ENCODE measurements around the gene DLGAP3. TPM values are rescaled to one million over a fixed set of nuclear protein-coding genes. Genes with fewer than 3 reads are reported as not detected.

The DLGAP3 gene
- total and polyA plus RNA-seq, 4 donors = 0.05 to 0.19 (median 0.08) TPM

DNA sequence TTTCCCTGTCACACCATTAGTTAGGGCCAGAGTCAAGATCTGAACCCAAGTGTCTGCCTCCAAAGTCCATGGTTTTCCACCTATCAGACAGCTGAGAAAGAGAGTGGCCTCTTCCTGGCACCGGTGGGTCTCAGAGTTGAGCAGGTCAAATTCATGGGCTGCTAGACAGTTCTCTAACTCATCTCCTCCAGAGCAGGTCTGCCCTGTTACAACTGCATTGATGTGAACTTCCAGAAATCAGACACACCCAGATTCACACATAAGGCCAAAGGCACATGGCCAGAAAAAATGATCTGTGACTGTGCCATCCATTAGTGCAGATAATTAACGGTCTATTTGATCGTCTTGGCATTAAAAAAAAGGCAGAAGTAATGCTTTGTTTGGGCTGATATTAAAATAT lies 87.4 kb downstream of the DLGAP3 start:
- no peak overlapping the region for H3K27ac ChIP-seq (ENCODE audit: low read depth in 1 of 2, low read length in 2 of 2)
- H3K27me3 ChIP-seq (ENCODE audit: control insufficient read depth in 4 of 4, insufficient read depth in 4 of 4, low read length in 3 of 4) = no peaks in the 10 kb centered on the region
- H3K36me3 ChIP-seq (ENCODE audit: control insufficient read depth in 4 of 4, insufficient read depth in 3 of 4, low read depth in 1 of 4, low read length in 3 of 4) = no peaks in the 10 kb centered on the region
- TF ChIP-seq YY1 (IDR thresholded peaks at IDR 0.05) (no peak), NR2F2 (IDR thresholded peaks at IDR 0.05) (no peak), HNF4A (conservative IDR thresholded peaks at IDR 0.05) (no peak), RAD21 (IDR thresholded peaks at IDR 0.05) (no peak), JUND (IDR thresholded peaks at IDR 0.05) (no peak), GABPA (IDR thresholded peaks at IDR 0.05 in 1 of 2, conservative IDR thresholded peaks at IDR 0.05 in 1 of 2) (no peak), FOXA2 (IDR thresholded peaks at IDR 0.05) (no peak), EGR1 (IDR thresholded peaks at IDR 0.05; ENCODE audit: low read depth in 2 of 2) (no peak)
- TF ChIP-seq, protein P1, sequence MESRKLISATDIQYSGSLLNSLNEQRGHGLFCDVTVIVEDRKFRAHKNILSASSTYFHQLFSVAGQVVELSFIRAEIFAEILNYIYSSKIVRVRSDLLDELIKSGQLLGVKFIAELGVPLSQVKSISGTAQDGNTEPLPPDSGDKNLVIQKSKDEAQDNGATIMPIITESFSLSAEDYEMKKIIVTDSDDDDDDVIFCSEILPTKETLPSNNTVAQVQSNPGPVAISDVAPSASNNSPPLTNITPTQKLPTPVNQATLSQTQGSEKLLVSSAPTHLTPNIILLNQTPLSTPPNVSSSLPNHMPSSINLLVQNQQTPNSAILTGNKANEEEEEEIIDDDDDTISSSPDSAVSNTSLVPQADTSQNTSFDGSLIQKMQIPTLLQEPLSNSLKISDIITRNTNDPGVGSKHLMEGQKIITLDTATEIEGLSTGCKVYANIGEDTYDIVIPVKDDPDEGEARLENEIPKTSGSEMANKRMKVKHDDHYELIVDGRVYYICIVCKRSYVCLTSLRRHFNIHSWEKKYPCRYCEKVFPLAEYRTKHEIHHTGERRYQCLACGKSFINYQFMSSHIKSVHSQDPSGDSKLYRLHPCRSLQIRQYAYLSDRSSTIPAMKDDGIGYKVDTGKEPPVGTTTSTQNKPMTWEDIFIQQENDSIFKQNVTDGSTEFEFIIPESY (IDR thresholded peaks at IDR 0.05) = no peak
- TF ChIP-seq, protein P2, sequence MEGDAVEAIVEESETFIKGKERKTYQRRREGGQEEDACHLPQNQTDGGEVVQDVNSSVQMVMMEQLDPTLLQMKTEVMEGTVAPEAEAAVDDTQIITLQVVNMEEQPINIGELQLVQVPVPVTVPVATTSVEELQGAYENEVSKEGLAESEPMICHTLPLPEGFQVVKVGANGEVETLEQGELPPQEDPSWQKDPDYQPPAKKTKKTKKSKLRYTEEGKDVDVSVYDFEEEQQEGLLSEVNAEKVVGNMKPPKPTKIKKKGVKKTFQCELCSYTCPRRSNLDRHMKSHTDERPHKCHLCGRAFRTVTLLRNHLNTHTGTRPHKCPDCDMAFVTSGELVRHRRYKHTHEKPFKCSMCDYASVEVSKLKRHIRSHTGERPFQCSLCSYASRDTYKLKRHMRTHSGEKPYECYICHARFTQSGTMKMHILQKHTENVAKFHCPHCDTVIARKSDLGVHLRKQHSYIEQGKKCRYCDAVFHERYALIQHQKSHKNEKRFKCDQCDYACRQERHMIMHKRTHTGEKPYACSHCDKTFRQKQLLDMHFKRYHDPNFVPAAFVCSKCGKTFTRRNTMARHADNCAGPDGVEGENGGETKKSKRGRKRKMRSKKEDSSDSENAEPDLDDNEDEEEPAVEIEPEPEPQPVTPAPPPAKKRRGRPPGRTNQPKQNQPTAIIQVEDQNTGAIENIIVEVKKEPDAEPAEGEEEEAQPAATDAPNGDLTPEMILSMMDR (IDR thresholded peaks at IDR 0.05; ENCODE audit: low read depth, low read length, missing input control) = no peak
- no peaks in the 10 kb centered on the region for H3K9me3 ChIP-seq (ENCODE audit: control insufficient read depth in 4 of 4, low read length in 3 of 4)
- no peak for DNase-seq (ENCODE audit: low spot score)
- H3K4me3 ChIP-seq (ENCODE audit: low read depth in 1 of 3, low read length in 3 of 3) = no peak overlapping the region
- no peak overlapping the region for H3K9ac ChIP-seq (ENCODE audit: low read depth in 1 of 2, low read length in 2 of 2)
- 56% methylated on average over 3 of the region's 3 CpGs for WGBS
- H3K4me1 ChIP-seq (ENCODE audit: control insufficient read depth in 4 of 4, insufficient read depth in 4 of 4, low read length in 3 of 4) = peaks cover 0 to 7% (median 0%) of the 10 kb centered on the region in 4 donors

DNA sequence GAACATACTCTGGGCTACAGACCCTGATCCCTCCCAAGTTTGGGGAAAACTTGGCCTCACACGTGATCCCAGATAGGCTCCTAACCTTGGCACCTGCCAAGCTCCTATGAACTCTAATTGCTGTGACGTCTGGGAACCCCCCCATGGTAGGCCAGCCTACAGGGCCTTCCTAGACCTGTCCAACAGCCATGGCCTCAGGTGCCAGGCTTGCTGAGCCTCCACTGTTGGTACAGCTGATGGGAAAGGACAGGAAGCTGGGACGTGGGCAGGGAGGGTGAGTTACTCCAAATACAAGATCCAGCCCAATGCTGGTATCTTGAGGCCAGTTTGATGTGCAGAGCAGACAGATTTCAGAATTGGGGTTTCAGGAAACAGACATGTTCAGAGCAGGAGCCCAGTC lies 89.0 kb downstream of the DLGAP3 start:
- no peak for DNase-seq (ENCODE audit: low spot score)
- Histone ChIP-seq H3K4me3 (ENCODE audit: low read depth in 1 of 3, low read length in 3 of 3) (no peak overlapping the region), H3K27ac (ENCODE audit: low read depth in 1 of 2, low read length in 2 of 2) (no peak overlapping the region), H3K4me1 (ENCODE audit: control insufficient read depth in 4 of 4, insufficient read depth in 4 of 4, low read length in 3 of 4) (peaks cover 0 to 5% (median 0%) of the 10 kb centered on the region in 4 donors), H3K36me3 (ENCODE audit: control insufficient read depth in 4 of 4, insufficient read depth in 3 of 4, low read depth in 1 of 4, low read length in 3 of 4) (no peaks in the 10 kb centered on the region), H3K27me3 (ENCODE audit: control insufficient read depth in 4 of 4, insufficient read depth in 4 of 4, low read length in 3 of 4) (no peaks in the 10 kb centered on the region), H3K9me3 (ENCODE audit: control insufficient read depth in 4 of 4, low read length in 3 of 4) (no peaks in the 10 kb centered on the region), H3K9ac (ENCODE audit: low read depth in 1 of 2, low read length in 2 of 2) (no peak overlapping the region)
- TF ChIP-seq GABPA (IDR thresholded peaks at IDR 0.05 in 1 of 2, conservative IDR thresholded peaks at IDR 0.05 in 1 of 2) (no peak), TAF1 (conservative IDR thresholded peaks at IDR 0.05) (no peak), FOXA1 (IDR thresholded peaks at IDR 0.05) (no peak), HNF4G (IDR thresholded peaks at IDR 0.05) (no peak), SP1 (IDR thresholded peaks at IDR 0.05) (no peak), FOXA2 (IDR thresholded peaks at IDR 0.05) (no peak)
- TF ChIP-seq, protein P2 (IDR thresholded peaks at IDR 0.05; ENCODE audit: low read depth, low read length, missing input control) = no peak
- 92% methylated on average over 3 of the region's 3 CpGs for WGBS

Data from liver (tissue), 9 donors.